ENCODE measurements around the gene TMEM229B.

TMEM229B gene

GRCh38 chr14:67444395-67444794 lies 44.1 kb downstream of the TMEM229B start:
- Mint-ChIP-seq H3K9me3 (peaks cover 3% of the 10 kb centered on the region), H3K4me1 (peaks cover 14% of the 10 kb centered on the region), H3K27ac (no peak overlapping the region), H3K36me3 (ENCODE audit: low read depth) (no peaks in the 10 kb centered on the region), H3K27me3 (ENCODE audit: low read depth, poor library complexity) (peaks cover 12% of the 10 kb centered on the region), H3K4me3 (no peak overlapping the region)
- no peak for TF ChIP-seq CTCF (IDR thresholded peaks at IDR 0.05)
- DNase-seq: no peak

- no peak for TF ChIP-seq CTCF (IDR thresholded peaks at IDR 0.05)
- H3K36me3 Mint-ChIP-seq (ENCODE audit: low read depth): no peaks in the 10 kb centered on the region
- H3K27me3 Mint-ChIP-seq (ENCODE audit: low read depth, poor library complexity): peaks cover 13% of the 10 kb centered on the region
- H3K4me1 Mint-ChIP-seq: peaks cover 14% of the 10 kb centered on the region
- no peak overlapping the region for H3K27ac Mint-ChIP-seq
- H3K4me3 Mint-ChIP-seq: no peak overlapping the region
- no peaks in the 10 kb centered on the region for H3K9me3 Mint-ChIP-seq
- no peak for DNase-seq
Measured at GRCh38 chr14:67442139-67442906, 46.2 kb downstream of the TMEM229B start.

DNA sequence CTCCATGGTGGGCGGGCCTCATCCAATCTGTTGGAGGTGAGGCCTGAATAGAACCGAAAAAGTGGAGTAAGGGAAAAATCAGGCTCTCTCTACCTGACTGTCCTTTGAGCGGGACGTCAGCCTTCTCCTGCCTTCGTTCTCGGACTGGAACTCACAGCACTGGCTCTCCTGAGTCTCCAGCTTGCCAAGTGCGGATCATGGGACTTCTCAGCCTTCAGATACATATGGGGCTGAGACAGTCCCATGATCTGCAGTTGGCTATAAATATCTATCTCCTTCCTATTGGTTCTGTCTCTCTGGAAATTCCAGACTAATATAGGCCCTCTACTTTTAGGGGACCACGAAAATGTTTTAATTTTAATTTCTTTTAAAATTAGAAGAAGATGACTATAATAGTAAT lies 46.8 kb downstream of the TMEM229B start:
- Mint-ChIP-seq H3K4me3 (no peak overlapping the region), H3K27me3 (ENCODE audit: low read depth, poor library complexity) (peaks cover 17% of the 10 kb centered on the region), H3K9me3 (no peaks in the 10 kb centered on the region), H3K27ac (no peak overlapping the region), H3K4me1 (peaks cover 9% of the 10 kb centered on the region), H3K36me3 (ENCODE audit: low read depth) (no peaks in the 10 kb centered on the region)
- no peak for TF ChIP-seq CTCF (IDR thresholded peaks at IDR 0.05)
- DNase-seq: no peak

DNA sequence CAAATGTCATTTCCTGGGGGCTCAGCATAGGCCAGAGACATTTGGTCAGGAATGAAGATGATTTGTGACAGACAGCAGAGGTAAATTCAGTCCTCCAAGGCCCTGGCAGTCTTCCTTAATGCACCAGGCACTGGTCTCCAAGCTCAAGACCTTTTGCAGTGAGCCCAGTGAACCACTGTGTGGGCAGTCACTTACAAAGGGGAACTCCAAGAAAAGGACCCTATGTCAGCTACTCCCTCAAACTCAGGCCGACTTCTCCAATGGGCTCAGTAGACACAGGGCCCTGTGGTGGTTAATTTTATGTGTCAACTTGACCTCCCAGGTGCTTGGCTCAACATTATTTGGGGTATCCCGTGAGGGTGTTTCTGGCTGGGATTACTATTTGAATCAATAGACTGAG lies 47.3 kb downstream of the TMEM229B start:
- Mint-ChIP-seq H3K36me3 (ENCODE audit: low read depth) (no peaks in the 10 kb centered on the region), H3K27ac (no peak overlapping the region), H3K9me3 (no peaks in the 10 kb centered on the region), H3K4me3 (no peak overlapping the region), H3K27me3 (ENCODE audit: low read depth, poor library complexity) (peaks cover 17% of the 10 kb centered on the region), H3K4me1 (peaks cover 4% of the 10 kb centered on the region)
- no peak for DNase-seq
- no peak for TF ChIP-seq CTCF (IDR thresholded peaks at IDR 0.05)

GRCh38 chr14:67440513-67440912 lies 48.0 kb downstream of the TMEM229B start:
- no peak overlapping the region for H3K27ac Mint-ChIP-seq
- no peak for DNase-seq
- no peaks in the 10 kb centered on the region for H3K36me3 Mint-ChIP-seq (ENCODE audit: low read depth)
- peaks cover 21% of the 10 kb centered on the region for H3K27me3 Mint-ChIP-seq (ENCODE audit: low read depth, poor library complexity)
- no peaks in the 10 kb centered on the region for H3K9me3 Mint-ChIP-seq
- no peak for TF ChIP-seq CTCF (IDR thresholded peaks at IDR 0.05)
- H3K4me1 Mint-ChIP-seq: no peaks in the 10 kb centered on the region
- no peak overlapping the region for H3K4me3 Mint-ChIP-seq

DNA sequence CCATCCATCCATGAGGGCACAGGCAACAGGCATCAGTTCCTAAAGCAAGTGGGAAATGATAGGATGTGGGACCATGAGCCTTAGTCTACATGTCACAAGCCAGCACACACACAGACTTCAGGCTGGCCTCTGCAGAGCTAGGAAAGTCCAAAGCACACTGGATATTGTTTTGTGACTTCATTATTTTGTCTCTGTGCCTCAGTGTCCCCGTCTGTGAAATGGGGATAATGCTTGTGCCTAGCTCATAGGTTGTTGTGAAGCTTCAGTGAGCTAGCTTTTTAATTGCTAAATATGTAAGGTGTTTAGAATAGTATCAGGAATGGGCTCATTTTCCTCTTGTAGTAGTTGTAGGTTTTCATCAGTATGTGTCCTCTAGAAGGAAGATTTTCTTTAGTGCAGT lies 49.6 kb downstream of the TMEM229B start:
- H3K27me3 Mint-ChIP-seq (ENCODE audit: low read depth, poor library complexity): peaks cover 34% of the 10 kb centered on the region
- no peak for TF ChIP-seq CTCF (IDR thresholded peaks at IDR 0.05)
- no peaks in the 10 kb centered on the region for H3K9me3 Mint-ChIP-seq
- H3K4me1 Mint-ChIP-seq: no peaks in the 10 kb centered on the region
- no peaks in the 10 kb centered on the region for H3K36me3 Mint-ChIP-seq (ENCODE audit: low read depth)
- H3K27ac Mint-ChIP-seq: no peak overlapping the region
- no peak for DNase-seq
- H3K4me3 Mint-ChIP-seq: no peak overlapping the region

All from nephron progenitor cell (in vitro differentiated cells).